Body of pancreas (tissue), 4 donors: ENCODE results near the gene SEMA4D. TPM values are rescaled to one million over a fixed set of nuclear protein-coding genes. Genes with fewer than 3 reads are reported as not detected.

Source experiments
- ATAC-seq: fragments of 150-250 bp; one replicate; pipeline ENCODE4 v1.9.1; 2016
- DNase-seq, 4 donors: peaks; one replicate each; pipeline ENCODE4 v3.0.0-alpha.2; 2019
- H3K27ac ChIP-seq, 4 donors: fragments of 200-600 bp; sonication (generic); 1 replicate in 3 of 4; 2 replicates in 1 of 4; pipeline versions ENCODE4 v1.5.1 to v1.6.1; 2016 to 2019; ENCODE audit warnings: mild to moderate bottlenecking in 1 of 4, mixed read lengths in 1 of 4, moderate library complexity in 1 of 4
- H3K27me3 ChIP-seq, 2 donors: fragments of 200-600 bp; sonication (generic); one replicate each; pipeline ENCODE4 v1.6.0; 2016; ENCODE audit warnings: mild to moderate bottlenecking in 1 of 2
- H3K36me3 ChIP-seq, 2 donors: fragments of 200-600 bp; sonication (generic); replicated peaks in 1 of 2; 2 replicates each; pipeline ENCODE4 v1.5.1; 2016; ENCODE audit warnings: low read depth in 2 of 2; ENCODE audit not compliant: insufficient read depth in 1 of 2
- H3K4me1 ChIP-seq: fragments of 200-600 bp; sonication (generic); one replicate; pipeline ENCODE4 v1.6.0; 2016
- H3K4me3 ChIP-seq, 2 donors: fragments of 200-600 bp; sonication (generic); 1 replicate in 1 of 2; 2 replicates in 1 of 2; pipeline ENCODE4 v1.5.1; 2016 to 2019
- H3K9me3 ChIP-seq, 3 donors: fragments of 200-600 bp; sonication (generic); 1 replicate in 2 of 3; 2 replicates in 1 of 3; pipeline ENCODE4 v1.5.1; 2016
- POLR2A ChIP-seq, 3 donors: fragments of 450-650 bp; IDR thresholded peaks; one replicate each; pipeline ENCODE4 v1.6.1; 2016; ENCODE audit warnings: antibody characterized with exemption in 3 of 3, mild to moderate bottlenecking in 2 of 3
- WGBS, 2 donors: methylation state at CpG; one replicate each; pipeline ENCODE4 v1.1.5; 2017; 5-methylcytosine and 5-hydroxymethylcytosine counted together
- intact Hi-C: fragments of 100-400 bp; cut with DNase I; formaldehyde crosslinking; loops from one replicate; pipeline ENCODE4 v1.15.1; 2023
- total RNA-seq, 2 donors: library from RNA; depleted of rRNA; stranded (reverse); fragments of >200 nt; gene quantifications; one replicate each; pipeline ENCODE4 v1.1.0, GENCODE V29; 2016
- TF ChIP-seq, protein P1 (sequence below), 7 experiments: fragments of 450-650 bp in 4 of 7; fragments of 200-600 bp in 3 of 7; sonication (generic) in 3 of 7; IDR thresholded peaks; one replicate each; pipeline ENCODE4 v1.5.1; 2016 to 2019; ENCODE audit warnings: antibody characterized with exemption in 7 of 7

The SEMA4D gene
- total RNA-seq, 2 donors from 2014 or later, result 15.6 to 18.1 TPM

DNA sequence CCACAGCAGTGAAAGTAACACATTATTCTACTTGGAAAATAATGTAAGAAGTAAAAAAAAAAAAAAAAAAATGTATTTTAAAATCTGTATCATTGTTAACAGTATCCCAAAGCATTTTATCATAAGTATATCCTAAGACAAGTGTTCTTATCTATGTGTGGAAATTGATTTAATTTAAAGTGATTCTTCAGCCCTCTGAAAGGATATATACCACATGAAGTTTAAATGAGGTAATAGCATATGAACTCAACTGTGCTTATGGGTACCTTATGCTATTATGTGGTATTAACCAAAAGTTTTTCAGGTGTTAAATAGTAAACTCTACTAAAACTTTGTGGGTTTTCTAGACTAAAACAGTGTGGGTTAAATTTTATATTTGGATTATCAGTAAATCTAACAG is 182.4 kb downstream of the SEMA4D start:
- Histone ChIP-seq H3K27me3 (no peaks in the 10 kb centered on the region), H3K4me3 (no peak overlapping the region), H3K9me3 (no peaks in the 10 kb centered on the region), H3K36me3 (no peaks in the 10 kb centered on the region), H3K27ac (no peak overlapping the region), H3K4me1 (peaks cover 35% of the 10 kb centered on the region)
- TF ChIP-seq, protein P1, sequence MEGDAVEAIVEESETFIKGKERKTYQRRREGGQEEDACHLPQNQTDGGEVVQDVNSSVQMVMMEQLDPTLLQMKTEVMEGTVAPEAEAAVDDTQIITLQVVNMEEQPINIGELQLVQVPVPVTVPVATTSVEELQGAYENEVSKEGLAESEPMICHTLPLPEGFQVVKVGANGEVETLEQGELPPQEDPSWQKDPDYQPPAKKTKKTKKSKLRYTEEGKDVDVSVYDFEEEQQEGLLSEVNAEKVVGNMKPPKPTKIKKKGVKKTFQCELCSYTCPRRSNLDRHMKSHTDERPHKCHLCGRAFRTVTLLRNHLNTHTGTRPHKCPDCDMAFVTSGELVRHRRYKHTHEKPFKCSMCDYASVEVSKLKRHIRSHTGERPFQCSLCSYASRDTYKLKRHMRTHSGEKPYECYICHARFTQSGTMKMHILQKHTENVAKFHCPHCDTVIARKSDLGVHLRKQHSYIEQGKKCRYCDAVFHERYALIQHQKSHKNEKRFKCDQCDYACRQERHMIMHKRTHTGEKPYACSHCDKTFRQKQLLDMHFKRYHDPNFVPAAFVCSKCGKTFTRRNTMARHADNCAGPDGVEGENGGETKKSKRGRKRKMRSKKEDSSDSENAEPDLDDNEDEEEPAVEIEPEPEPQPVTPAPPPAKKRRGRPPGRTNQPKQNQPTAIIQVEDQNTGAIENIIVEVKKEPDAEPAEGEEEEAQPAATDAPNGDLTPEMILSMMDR (IDR thresholded peaks at IDR 0.05), result no peak
- TF ChIP-seq POLR2A (IDR thresholded peaks at IDR 0.05), result no peak
- intact Hi-C loops, result no loop called here
- ATAC-seq, result no peak
- DNase-seq, result no peak

- no peak overlapping the region for H3K4me3 ChIP-seq
- 95 to 100% methylated on average over 1 of the region's 1 CpG for WGBS, 2 donors
- no peak for ATAC-seq
- no peaks in the 10 kb centered on the region for H3K36me3 ChIP-seq
- no peaks in the 10 kb centered on the region for H3K9me3 ChIP-seq
- H3K4me1 ChIP-seq, result peaks cover 31% of the 10 kb centered on the region
- intact Hi-C loops, result no loop called here
- H3K27ac ChIP-seq, result no peak overlapping the region
- no peak for DNase-seq
- no peaks in the 10 kb centered on the region for H3K27me3 ChIP-seq
- TF ChIP-seq POLR2A (IDR thresholded peaks at IDR 0.05), result no peak
- TF ChIP-seq, protein P1 (IDR thresholded peaks at IDR 0.05), result no peak
Observed at GRCh38 chr9:89314955-89315354, 183.0 kb downstream of the SEMA4D start.

GRCh38 chr9:89313842-89314241 is 184.1 kb downstream of the SEMA4D start:
- TF ChIP-seq, protein P1 (IDR thresholded peaks at IDR 0.05), result no peak
- no peak for TF ChIP-seq POLR2A (IDR thresholded peaks at IDR 0.05)
- H3K9me3 ChIP-seq, result no peaks in the 10 kb centered on the region
- H3K36me3 ChIP-seq, result no peaks in the 10 kb centered on the region
- WGBS, 2 donors, result 83 to 86% methylated on average over 1 of the region's 1 CpG
- ATAC-seq (no peak), DNase-seq (no peak)
- peaks cover 29% of the 10 kb centered on the region for H3K4me1 ChIP-seq
- no peak overlapping the region for H3K4me3 ChIP-seq
- H3K27ac ChIP-seq, result no peak overlapping the region
- intact Hi-C loops, result no loop called here
- H3K27me3 ChIP-seq, result no peaks in the 10 kb centered on the region

DNA sequence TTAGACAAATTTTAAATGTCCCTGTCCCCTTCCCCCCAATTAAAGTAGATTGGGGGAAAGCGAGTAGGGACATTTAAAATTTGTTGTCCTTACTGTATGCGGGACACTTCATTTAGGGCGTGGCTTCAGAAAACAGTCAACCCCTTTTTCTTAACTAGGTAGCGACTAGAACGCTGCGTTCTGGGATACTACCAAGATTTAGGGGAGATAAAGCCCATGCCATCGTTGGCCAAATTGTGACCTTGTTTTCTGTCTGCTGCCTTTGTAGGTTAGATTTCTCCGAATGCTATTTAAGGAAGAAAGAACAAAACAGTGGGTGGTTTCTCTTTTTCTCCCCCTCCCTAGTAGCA is 185.7 kb downstream of the SEMA4D start:
- Histone ChIP-seq H3K36me3 (no peaks in the 10 kb centered on the region), H3K4me3 (no peak overlapping the region), H3K27ac (no peak overlapping the region), H3K27me3 (no peaks in the 10 kb centered on the region), H3K9me3 (no peaks in the 10 kb centered on the region), H3K4me1 (peaks cover 22% of the 10 kb centered on the region)
- TF ChIP-seq POLR2A (IDR thresholded peaks at IDR 0.05), result no peak
- TF ChIP-seq, protein P1 (IDR thresholded peaks at IDR 0.05), result no peak
- 4 to 9% methylated on average over 8 of the region's 8 CpGs for WGBS, 2 donors
- ATAC-seq (no peak), DNase-seq (no peak)
- intact Hi-C loops, result no loop called here

DNA sequence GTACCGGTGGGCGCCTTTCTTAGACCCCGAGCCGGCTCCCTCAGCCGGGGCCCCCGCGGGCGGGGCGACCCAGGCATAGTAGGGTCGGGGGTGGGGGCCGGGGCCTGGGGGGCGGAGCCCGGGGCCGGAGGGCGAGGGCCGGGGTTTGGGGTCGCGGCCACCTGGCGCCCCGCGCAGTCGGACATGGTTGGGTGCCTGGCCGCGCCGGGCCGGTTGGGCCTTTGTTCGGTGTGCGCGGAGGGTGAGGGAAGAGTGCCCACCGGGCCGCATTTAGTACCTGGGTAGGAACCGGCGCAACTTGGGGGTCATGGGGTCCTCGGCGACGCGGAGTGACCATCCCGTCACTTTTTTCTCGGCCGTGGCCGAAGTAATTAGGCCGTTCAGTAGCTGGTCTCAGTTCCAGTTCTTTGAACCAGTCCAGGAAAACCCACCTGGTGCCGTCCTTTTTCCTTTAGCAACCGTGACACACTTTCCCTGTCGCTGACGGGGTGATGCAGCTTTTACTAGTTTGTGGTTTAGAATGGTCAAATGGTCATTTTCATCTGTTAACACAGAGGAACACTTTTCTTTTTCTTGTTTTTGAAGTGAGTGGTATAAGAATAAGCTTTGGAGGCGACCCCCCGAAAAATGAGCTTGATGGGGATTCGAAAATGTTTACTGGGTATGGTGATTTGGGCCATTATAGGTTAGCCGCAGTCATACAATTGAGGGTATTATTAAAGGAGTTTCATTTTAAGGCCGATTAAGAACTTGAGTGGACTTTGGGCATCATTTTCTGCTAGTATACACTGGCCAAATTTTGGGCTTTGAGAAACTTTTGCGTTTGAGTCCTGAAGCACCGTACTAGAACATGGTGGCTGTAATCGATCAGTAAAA is 186.3 kb downstream of the SEMA4D start:
- intact Hi-C loops, result no loop called here
- no peaks in the 10 kb centered on the region for H3K9me3 ChIP-seq
- H3K27me3 ChIP-seq, result no peaks in the 10 kb centered on the region
- no peaks in the 10 kb centered on the region for H3K36me3 ChIP-seq
- 1 to 3% methylated on average over 21 to 43 of the region's 54 CpGs for WGBS, 2 donors
- DNase-seq, result no peak
- peaks cover 22% of the 10 kb centered on the region for H3K4me1 ChIP-seq
- TF ChIP-seq POLR2A (IDR thresholded peaks at IDR 0.05), result no peak
- TF ChIP-seq, protein P1 (IDR thresholded peaks at IDR 0.05), result no peak
- ATAC-seq, result no peak
- peak overlapping the region; percentile 17 to 53 for H3K4me3 ChIP-seq
- H3K27ac ChIP-seq, result peak overlapping the region in 2 of 4 donors; percentile 62 to 100
